Rectal smooth muscle tissue (tissue), 1 donor: ENCODE measurements around the gene DNMT3A.
A peak's percentile ranks its signal among the peaks of the same experiment; 100 is the strongest.

Source experiments
- H3K27ac ChIP-seq: one replicate; pipeline ENCODE4 v1.7.0; 2013; ENCODE audit warnings: low read depth, low read length, inconsistent platforms
- H3K27me3 ChIP-seq: one replicate; pipeline ENCODE4 v1.7.0; 2013; ENCODE audit warnings: low read length; ENCODE audit not compliant: control insufficient read depth, insufficient read depth
- H3K36me3 ChIP-seq: one replicate; pipeline ENCODE4 v1.7.0; 2013; ENCODE audit warnings: low read length; ENCODE audit not compliant: control insufficient read depth, insufficient read depth
- H3K4me1 ChIP-seq: one replicate; pipeline ENCODE4 v1.7.0; 2013; ENCODE audit warnings: low read length; ENCODE audit not compliant: control insufficient read depth, insufficient read depth
- H3K4me3 ChIP-seq: one replicate; pipeline ENCODE4 v1.7.0; 2013; ENCODE audit warnings: low read length
- H3K9ac ChIP-seq: one replicate; pipeline ENCODE4 v1.7.0; 2013; ENCODE audit warnings: low read length

Gene DNMT3A

DNA sequence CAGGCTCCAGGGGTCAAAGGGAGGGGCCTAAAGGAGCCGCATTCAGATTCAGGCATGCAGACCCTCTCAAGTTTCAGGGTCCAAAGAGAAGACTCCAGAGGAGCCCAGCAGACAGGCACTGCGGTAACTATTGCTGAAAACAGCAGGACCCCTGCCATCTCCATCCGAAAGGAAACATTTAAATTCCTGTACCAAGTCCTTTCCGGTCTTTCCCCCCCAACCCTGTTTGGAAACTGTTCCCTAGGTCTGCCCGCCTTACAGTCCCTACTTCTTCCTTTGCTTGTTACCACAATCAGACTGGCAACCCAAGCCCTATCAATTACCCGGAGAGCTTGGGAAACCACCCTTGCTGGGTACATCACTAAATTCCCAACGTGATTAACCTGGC, 82.0 kb downstream of the DNMT3A start:
- Histone ChIP-seq H3K27ac (no peak overlapping the region), H3K36me3 (no peaks in the 10 kb centered on the region), H3K4me1 (peaks cover 17% of the 10 kb centered on the region), H3K4me3 (no peak overlapping the region), H3K27me3 (no peaks in the 10 kb centered on the region), H3K9ac (no peak overlapping the region)

DNA sequence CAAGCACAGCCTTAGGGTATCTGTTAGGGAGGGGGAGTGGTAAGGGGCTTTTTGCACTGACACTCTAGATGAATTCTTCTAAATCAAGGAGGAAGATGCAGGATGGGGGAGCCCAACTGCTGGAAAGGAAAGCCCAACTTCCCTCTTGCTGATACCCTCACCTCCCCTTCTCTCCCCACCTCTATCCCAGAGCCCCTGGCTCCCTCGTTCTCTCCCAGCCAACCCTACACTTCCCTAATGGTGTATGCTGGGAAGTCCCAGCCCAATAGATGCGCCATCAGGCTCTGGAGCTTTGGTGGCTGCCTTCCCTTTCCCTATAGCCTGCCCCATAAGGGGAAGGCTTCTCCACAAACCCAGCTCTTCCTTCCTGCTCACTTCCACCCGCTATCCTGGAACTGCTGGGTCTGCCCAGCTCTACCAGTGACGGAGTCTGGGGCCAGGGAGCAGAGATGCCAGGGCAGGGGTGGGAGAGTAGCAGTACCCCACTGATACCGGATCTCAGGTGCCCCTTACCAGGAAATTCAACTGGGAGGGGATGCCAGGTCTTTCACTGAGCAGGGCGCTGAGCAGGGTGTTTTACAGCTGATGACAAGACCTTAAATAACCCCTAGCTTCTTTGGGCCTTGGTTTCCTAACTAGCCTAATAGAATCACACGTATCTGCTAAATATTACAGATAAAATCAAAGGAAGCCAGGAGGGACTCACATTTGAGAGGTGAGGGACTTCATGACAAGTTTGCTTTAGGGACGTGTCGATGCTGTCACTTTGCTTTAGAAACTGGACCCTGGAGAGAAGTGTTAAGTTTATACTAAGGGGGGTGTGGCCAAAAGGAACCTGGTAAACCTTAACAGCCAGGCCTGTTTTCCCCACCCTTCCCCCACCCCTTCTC, 82.6 kb downstream of the DNMT3A start:
- H3K27ac ChIP-seq, result no peak overlapping the region
- no peaks in the 10 kb centered on the region for H3K36me3 ChIP-seq
- H3K4me1 ChIP-seq, result peaks cover 17% of the 10 kb centered on the region
- H3K4me3 ChIP-seq, result no peak overlapping the region
- no peak overlapping the region for H3K9ac ChIP-seq
- H3K27me3 ChIP-seq, result no peaks in the 10 kb centered on the region

DNA sequence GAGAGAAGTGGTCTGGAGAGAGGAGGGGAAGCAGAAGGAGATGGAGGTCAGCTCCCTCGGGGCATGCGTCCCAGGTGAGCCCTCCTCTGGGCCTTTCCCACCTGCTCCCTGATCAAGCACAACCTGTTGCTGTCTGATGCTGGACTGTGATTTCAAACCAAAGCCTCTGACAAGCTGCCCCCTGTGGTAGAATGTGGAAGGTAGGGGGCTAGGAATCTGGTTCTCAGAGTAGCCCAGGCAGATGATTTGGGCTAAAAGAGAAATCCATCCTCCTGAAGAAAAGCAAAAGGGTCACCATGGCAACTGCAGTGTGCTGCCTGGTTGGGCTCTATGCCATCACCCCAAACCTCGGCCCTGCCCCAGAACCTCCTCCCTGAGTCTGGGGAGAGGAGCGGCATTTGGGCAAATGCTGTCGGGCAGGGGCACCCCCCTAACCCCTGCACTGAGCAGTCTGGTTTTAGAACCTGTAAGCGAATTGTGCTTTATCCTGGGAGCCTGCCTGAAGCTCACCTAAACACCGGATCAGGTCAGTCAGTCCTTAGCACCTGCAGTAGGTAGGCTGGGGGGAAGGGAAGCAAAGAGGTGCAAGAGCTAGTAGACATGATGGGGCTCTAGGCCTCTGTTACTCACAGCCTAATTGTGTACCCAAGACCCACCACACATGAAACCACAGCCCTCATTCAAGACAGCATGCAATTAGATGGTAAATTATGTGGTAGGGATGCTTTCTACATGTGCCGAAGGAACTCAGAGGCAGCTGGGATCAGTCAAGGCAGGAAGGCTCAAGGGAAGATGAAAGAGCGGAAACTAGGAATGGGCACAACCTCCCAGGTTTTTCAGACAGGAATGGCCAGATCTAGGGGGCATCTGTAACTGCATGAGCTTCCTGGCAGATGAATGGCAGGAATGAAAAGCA, 83.5 kb downstream of the DNMT3A start:
- no peaks in the 10 kb centered on the region for H3K36me3 ChIP-seq
- peaks cover 17% of the 10 kb centered on the region for H3K4me1 ChIP-seq
- no peaks in the 10 kb centered on the region for H3K27me3 ChIP-seq
- no peak overlapping the region for H3K4me3 ChIP-seq
- H3K27ac ChIP-seq, result no peak overlapping the region
- H3K9ac ChIP-seq, result no peak overlapping the region

DNA sequence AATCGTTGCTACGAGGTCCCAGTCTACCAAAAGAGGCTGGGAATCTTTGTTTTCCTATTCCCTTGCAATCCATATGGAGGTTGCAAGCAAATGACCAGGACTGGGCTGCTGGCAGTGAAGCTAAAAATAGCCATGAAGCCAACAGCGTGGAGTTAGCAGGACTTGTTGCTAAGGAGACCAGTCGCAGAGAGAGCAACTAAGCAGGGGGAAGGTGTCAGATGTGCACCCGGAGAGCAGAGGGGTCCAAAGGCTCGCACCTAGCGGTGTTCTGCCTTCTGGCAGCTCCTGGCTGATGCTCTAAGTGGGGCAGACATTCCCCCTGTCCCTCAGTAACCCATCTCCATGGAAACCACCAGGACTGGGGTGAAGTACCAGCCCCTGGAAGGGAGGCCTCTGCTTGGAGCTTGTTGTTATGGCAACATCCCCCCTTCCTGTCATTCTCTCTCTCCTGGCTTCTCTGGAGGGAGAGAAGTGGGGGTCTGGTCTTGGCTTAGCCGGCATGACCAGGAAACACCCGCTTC, 84.6 kb downstream of the DNMT3A start:
- no peak overlapping the region for H3K4me3 ChIP-seq
- H3K4me1 ChIP-seq, result peaks cover 17% of the 10 kb centered on the region
- H3K27me3 ChIP-seq, result no peaks in the 10 kb centered on the region
- no peaks in the 10 kb centered on the region for H3K36me3 ChIP-seq
- H3K9ac ChIP-seq, result no peak overlapping the region
- peak overlapping the region; percentile 65 for H3K27ac ChIP-seq

DNA sequence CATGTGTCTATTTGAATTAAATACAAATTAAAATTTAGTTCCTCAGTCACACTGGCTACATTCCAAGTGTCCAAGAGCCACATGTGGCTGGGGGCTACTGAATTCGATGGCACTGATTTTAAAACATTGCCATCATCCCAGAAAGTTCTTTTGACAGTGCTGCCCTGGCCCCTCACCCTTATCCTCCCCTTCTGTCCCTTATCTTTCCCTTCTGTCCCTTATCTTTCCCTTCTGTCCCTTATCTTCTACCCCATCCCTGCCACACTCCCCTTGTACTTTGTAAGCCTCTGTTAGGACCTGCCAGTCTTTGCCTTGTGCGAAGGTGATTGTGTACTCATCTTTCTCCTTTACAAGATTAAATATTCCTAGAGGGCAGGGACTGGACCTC, 85.2 kb downstream of the DNMT3A start:
- H3K4me1 ChIP-seq, result peaks cover 19% of the 10 kb centered on the region
- peak overlapping the region; percentile 56 for H3K27ac ChIP-seq
- no peak overlapping the region for H3K9ac ChIP-seq
- no peak overlapping the region for H3K4me3 ChIP-seq
- no peaks in the 10 kb centered on the region for H3K36me3 ChIP-seq
- no peaks in the 10 kb centered on the region for H3K27me3 ChIP-seq

DNA sequence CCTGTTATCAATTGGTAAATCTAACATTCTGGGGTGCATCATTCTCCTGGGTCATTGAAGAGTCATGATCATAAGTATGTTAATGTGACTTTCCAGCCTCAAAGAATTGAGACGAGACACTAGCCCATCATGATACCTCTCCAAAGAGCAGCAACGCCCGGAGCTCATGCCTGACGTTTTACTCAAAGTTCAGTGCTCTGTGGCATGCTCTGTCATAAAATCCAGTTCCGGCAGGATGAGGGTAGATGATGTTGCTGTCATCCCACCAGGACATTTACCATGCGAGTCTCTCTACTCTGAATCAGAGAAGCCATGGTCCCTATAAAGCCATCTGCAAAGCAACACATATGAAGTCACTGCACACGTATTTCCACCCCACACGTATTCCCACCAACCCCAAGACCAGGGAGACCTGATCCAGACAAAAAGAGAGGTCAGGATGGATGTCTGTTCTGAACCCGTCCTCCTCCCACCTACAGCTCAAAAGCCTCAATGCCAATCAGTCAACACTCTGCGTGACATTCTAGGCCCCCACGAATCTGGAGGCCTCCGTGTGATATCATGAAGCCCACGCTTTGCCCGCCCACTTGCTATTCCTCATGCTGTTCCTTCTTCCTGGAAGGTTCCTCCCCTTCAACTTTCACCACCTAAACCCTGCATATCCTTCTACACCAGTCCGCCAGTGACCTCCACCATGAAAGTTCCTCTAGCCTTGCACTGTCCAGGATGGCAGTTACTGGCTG, 85.8 kb downstream of the DNMT3A start:
- no peaks in the 10 kb centered on the region for H3K36me3 ChIP-seq
- no peaks in the 10 kb centered on the region for H3K27me3 ChIP-seq
- H3K4me3 ChIP-seq, result no peak overlapping the region
- H3K27ac ChIP-seq, result peak overlapping the region; percentile 56
- no peak overlapping the region for H3K9ac ChIP-seq
- H3K4me1 ChIP-seq, result peaks cover 20% of the 10 kb centered on the region

DNA sequence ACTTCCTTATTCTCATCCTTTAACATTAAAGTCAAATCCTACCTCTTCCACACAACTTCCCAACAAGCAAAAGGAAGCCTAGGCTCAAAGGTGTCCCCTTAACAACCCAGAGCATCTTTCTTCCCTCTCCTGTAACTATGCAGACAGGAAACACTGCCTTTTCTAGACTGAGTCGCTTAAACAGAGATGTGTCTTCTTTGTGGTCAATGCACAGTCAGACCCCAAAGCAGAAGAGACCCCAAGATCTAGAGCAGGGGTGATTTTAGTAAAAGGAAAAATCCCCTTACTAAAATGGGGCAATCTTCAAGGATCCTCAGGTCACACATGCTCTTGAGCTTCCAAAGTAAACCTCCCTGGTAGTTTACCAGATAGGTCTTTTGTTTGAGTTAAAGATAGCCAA, 86.8 kb downstream of the DNMT3A start:
- no peak overlapping the region for H3K27ac ChIP-seq
- H3K4me3 ChIP-seq, result no peak overlapping the region
- H3K9ac ChIP-seq, result no peak overlapping the region
- H3K36me3 ChIP-seq, result no peaks in the 10 kb centered on the region
- no peaks in the 10 kb centered on the region for H3K27me3 ChIP-seq
- H3K4me1 ChIP-seq, result peaks cover 20% of the 10 kb centered on the region

DNA sequence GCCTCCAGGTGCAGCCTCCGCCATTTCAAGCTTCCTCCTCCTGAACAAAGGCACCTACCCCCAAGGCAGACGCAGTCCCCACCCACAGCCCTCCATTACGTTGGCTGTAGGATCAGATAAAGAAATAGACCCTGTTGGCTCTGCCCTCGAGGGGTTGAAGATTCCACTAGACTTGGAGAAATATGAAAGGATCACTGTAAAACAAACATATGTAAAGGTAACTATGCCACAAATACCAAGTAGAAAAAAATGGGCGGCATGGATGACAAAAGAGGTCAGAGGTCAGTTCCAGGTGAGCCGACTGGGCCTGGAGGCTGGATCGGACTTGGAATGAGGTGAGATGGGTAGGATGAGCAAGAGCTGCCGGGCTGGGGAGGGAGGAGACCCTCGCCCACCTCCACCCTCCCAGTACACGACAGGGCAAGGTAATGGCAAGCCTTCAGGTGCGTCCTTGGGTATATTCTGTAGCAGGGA, 88.5 kb downstream of the DNMT3A start:
- Histone ChIP-seq H3K4me1 (peaks cover 20% of the 10 kb centered on the region), H3K4me3 (peak overlapping the region; percentile 18)

DNA sequence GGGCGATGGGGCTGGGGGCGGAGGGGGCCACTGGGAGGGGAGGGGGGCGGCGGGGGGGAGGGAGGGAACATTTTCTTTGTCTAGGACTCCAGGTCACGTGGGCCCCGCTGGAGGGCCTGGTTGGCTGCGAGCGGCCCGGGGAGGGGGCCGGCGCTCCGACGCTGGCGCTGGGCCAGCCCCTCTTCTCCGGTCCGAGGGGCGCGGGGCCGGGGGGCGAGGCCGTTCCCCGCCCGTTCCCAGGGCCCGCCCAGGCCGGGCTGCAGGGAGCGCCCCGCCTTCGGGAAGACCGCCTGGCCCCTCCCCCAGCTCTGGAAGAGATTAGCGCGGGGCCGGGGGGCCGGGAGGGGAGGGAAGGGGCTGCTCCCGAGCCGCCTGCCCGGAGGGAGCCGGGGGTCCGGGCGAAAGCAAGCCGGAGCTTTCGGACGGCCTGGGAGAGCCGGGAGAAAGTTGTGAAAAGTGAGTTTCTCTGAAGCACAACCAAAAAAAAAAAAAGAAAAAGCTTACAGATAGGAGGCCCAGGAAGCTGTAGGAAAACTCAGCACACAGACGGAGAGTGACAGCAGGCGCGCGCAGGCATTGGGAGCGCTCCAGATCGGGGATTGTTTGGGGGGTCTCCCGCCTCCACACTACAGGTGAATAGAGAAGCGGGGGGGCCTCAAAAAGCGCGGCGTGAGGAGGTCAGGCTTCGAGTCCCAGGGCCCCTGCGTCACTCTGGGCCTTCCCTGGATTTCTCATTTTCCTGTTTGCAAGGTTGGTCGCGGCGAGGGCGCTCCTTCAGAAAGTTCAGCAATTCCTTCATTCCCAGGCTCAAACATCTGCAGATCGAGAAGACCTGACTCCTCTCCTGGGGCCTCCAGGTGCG, 89.2 kb downstream of the DNMT3A start:
- Histone ChIP-seq H3K4me3 (peak overlapping the region; percentile 37), H3K27ac (peak overlapping the region; percentile 61), H3K9ac (peak overlapping the region; percentile 10), H3K36me3 (peaks cover 7% of the 10 kb centered on the region), H3K4me1 (peaks cover 16% of the 10 kb centered on the region), H3K27me3 (no peaks in the 10 kb centered on the region)

More for the DNA sequence above, 88.5 kb downstream of the DNMT3A start:
- peak overlapping the region; percentile 61 for H3K27ac ChIP-seq
- H3K9ac ChIP-seq, result peak overlapping the region; percentile 10
- H3K36me3 ChIP-seq, result peaks cover 3% of the 10 kb centered on the region
- no peaks in the 10 kb centered on the region for H3K27me3 ChIP-seq

DNA sequence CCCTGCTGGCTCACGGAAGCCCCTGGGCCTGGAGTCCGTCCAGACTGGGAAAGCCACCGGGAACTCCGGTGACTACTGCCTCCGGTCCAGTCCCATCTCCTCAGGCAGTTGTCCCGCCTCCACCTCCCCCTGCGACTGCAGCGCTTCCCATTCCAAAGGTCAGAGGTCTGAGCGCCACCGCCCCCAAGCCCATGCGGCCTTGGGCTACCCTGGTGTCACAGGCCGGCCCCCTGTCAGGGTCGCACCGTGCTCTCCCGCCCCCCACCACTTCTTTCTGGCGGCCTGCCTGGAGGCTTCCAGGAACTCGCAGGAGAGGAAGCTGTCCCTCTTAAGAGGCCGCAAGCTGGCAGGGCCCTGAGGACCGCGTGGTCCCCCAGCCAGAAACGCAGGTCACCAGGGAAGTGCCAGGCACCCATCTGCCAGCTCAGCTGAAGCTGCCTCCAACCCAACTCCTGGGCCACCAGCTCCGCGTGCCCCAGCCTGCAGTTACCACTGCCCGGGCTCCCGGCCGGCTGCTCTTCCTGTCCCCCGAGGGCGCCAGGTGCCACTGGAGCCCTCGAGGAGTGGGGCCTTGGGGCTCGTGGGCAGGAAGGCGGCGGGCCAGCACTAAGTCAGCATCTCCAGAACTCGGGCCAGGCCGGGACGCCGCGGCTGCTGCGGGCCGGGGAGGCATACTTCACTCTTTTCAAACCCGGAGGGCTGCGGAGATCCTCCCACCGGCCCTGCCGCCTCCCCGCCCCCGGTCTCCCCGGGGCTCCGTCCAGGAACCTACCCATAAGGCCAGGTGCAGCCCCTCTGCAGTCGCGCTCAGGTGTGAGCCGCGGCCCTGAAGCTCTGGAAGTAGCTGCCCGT, 90.1 kb downstream of the DNMT3A start:
- Histone ChIP-seq H3K9ac (peak overlapping the region; percentile 21), H3K27me3 (no peaks in the 10 kb centered on the region), H3K4me3 (peak overlapping the region; percentile 67), H3K4me1 (peaks cover 7% of the 10 kb centered on the region), H3K27ac (peak overlapping the region; percentile 37), H3K36me3 (peaks cover 16% of the 10 kb centered on the region)
